Measurements from ENCODE around the gene R3HDM4.

R3HDM4 gene

GRCh38 chr19:902446-903226, 10.4 kb downstream of the R3HDM4 start:
- no peak for TF ChIP-seq MYC (IDR thresholded peaks at IDR 0.05; ENCODE audit: low read depth, low read length)
- no peak for TF ChIP-seq POLR2A (IDR thresholded peaks at IDR 0.05; ENCODE audit: extremely low read depth, insufficient read length)
- TF ChIP-seq, protein P1, sequence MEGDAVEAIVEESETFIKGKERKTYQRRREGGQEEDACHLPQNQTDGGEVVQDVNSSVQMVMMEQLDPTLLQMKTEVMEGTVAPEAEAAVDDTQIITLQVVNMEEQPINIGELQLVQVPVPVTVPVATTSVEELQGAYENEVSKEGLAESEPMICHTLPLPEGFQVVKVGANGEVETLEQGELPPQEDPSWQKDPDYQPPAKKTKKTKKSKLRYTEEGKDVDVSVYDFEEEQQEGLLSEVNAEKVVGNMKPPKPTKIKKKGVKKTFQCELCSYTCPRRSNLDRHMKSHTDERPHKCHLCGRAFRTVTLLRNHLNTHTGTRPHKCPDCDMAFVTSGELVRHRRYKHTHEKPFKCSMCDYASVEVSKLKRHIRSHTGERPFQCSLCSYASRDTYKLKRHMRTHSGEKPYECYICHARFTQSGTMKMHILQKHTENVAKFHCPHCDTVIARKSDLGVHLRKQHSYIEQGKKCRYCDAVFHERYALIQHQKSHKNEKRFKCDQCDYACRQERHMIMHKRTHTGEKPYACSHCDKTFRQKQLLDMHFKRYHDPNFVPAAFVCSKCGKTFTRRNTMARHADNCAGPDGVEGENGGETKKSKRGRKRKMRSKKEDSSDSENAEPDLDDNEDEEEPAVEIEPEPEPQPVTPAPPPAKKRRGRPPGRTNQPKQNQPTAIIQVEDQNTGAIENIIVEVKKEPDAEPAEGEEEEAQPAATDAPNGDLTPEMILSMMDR (IDR thresholded peaks at IDR 0.05; ENCODE audit: low read depth, low read length) = no peak
- TF ChIP-seq, protein P2, sequence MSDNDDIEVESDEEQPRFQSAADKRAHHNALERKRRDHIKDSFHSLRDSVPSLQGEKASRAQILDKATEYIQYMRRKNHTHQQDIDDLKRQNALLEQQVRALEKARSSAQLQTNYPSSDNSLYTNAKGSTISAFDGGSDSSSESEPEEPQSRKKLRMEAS (IDR thresholded peaks at IDR 0.05; ENCODE audit: low read depth, low read length) = no peak
- DNase-seq (ENCODE audit: low read depth) = no peak
- H3K4me3 ChIP-seq (ENCODE audit: low read depth, low read length) = no peak overlapping the region

DNA sequence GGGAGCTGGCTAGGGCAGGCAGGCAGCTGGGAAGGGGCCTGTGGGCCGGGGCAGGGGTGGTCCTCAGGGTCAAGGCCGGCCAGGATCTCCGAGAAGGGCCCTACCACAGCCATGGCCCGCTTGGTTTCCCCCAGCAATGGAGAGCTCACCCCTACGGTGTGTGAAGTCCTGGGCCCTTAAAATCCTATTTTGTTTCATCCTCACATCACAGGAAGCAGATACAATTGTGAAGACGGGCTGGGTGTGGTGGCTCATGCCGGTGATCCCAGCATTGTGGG, 11.0 kb downstream of the R3HDM4 start:
- no peak overlapping the region for H3K4me3 ChIP-seq (ENCODE audit: low read depth, low read length)
- DNase-seq (ENCODE audit: low read depth) = no peak
- TF ChIP-seq, protein P2 (IDR thresholded peaks at IDR 0.05; ENCODE audit: low read depth, low read length) = no peak
- no peak for TF ChIP-seq MYC (IDR thresholded peaks at IDR 0.05; ENCODE audit: low read depth, low read length)
- TF ChIP-seq POLR2A (IDR thresholded peaks at IDR 0.05; ENCODE audit: extremely low read depth, insufficient read length) = no peak
- TF ChIP-seq, protein P1 (IDR thresholded peaks at IDR 0.05; ENCODE audit: low read depth, low read length) = no peak

- DNase-seq (ENCODE audit: low read depth) = no peak
- H3K4me3 ChIP-seq (ENCODE audit: low read depth, low read length) = no peak overlapping the region
- TF ChIP-seq, protein P2 (IDR thresholded peaks at IDR 0.05; ENCODE audit: low read depth, low read length) = no peak
- no peak for TF ChIP-seq MYC (IDR thresholded peaks at IDR 0.05; ENCODE audit: low read depth, low read length)
- TF ChIP-seq, protein P1 (IDR thresholded peaks at IDR 0.05; ENCODE audit: low read depth, low read length) = no peak
- no peak for TF ChIP-seq POLR2A (IDR thresholded peaks at IDR 0.05; ENCODE audit: extremely low read depth, insufficient read length)
Observed at GRCh38 chr19:901216-902092, 11.6 kb downstream of the R3HDM4 start.

- TF ChIP-seq, protein P2 (IDR thresholded peaks at IDR 0.05; ENCODE audit: low read depth, low read length) = no peak
- no peak for TF ChIP-seq POLR2A (IDR thresholded peaks at IDR 0.05; ENCODE audit: extremely low read depth, insufficient read length)
- TF ChIP-seq, protein P1 (IDR thresholded peaks at IDR 0.05; ENCODE audit: low read depth, low read length) = no peak
- no peak for TF ChIP-seq MYC (IDR thresholded peaks at IDR 0.05; ENCODE audit: low read depth, low read length)
- H3K4me3 ChIP-seq (ENCODE audit: low read depth, low read length) = no peak overlapping the region
- DNase-seq (ENCODE audit: low read depth) = no peak
Observed at GRCh38 chr19:900302-901111, 12.5 kb downstream of the R3HDM4 start.

GRCh38 chr19:900043-900301, 13.0 kb downstream of the R3HDM4 start:
- DNase-seq (ENCODE audit: low read depth) = no peak
- H3K4me3 ChIP-seq (ENCODE audit: low read depth, low read length) = no peak overlapping the region
- TF ChIP-seq, protein P2 (IDR thresholded peaks at IDR 0.05; ENCODE audit: low read depth, low read length) = no peak
- no peak for TF ChIP-seq POLR2A (IDR thresholded peaks at IDR 0.05; ENCODE audit: extremely low read depth, insufficient read length)
- no peak for TF ChIP-seq MYC (IDR thresholded peaks at IDR 0.05; ENCODE audit: low read depth, low read length)
- TF ChIP-seq, protein P1 (IDR thresholded peaks at IDR 0.05; ENCODE audit: low read depth, low read length) = no peak

Measured in NB4 (cell line).